K562 (cell line): ENCODE measurements around the gene GPR142. TPM values are rescaled to one million over a fixed set of nuclear protein-coding genes. Genes with fewer than 3 reads are reported as not detected.

Experiments used
- ATAC-seq: fragments of 200-7000 bp; cut with Tn5 transposase; 3 replicates; pipeline ENCODE4 v1.9.1; 2020; ENCODE audit warnings: moderate library complexity
- BruUV-seq: library from RNA; stranded (reverse); fragments of 400-500 nt; replicated peaks from 2 replicates; lab custom pipeline; 2021; lab: Mats Ljungman, UMichigan
- CTCF ChIA-PET: fragments of 300-600 bp; formaldehyde crosslinking; extraction: SDS; loops from one replicate; lab custom pipeline; 2021; ENCODE audit warnings: low intra/inter-chr PET ratio; lab: Yijun Ruan, JAX
- POLR2A ChIA-PET: fragments of 300-600, 350-650 bp; sonication (Branson Sonifier 250); formaldehyde crosslinking; extraction: SDS; loops from one replicate; lab custom pipeline; 2021; ENCODE audit warnings: antibody characterized with exemption, inconsistent platforms; lab: Yijun Ruan, JAX
- DNase-seq, 4 experiments: peaks; one replicate each; pipeline versions ENCODE4 v3.0.0 to v3.0.0-alpha.2; 2011 to 2018; ENCODE audit warnings: low spot score in 3 of 4, mixed read lengths in 3 of 4; ENCODE audit errors: extremely low read depth in 1 of 4
- FAIRE-seq: peaks from 2 replicates; lab custom pipeline; 2011; peaks lifted over from hg19 to GRCh38; lab: Jason Lieb, UNC
- H2AFZ ChIP-seq: 2 replicates; pipeline ENCODE4 v1.6.0; 2011; ENCODE audit warnings: low read depth, low read length, control low read depth, inconsistent platforms
- H3K27ac ChIP-seq: fragments of 200-600 bp; 3 replicates; pipeline ENCODE4 v1.8.0; 2011; ENCODE audit warnings: low read depth, mild to moderate bottlenecking, control low read depth, inconsistent platforms, low read length, moderate library complexity, mixed read lengths; ENCODE audit errors: extremely low read depth
- H3K27me3 ChIP-seq, 2 experiments: fragments of 300-600 bp in 1 of 2; 2 replicates in 1 of 2; 3 replicates in 1 of 2; pipeline versions ENCODE4 v1.6.0 to v1.8.0; 2011; ENCODE audit warnings: inconsistent platforms in 2 of 2, low read length in 2 of 2, mild to moderate bottlenecking in 1 of 2, mixed read lengths in 1 of 2, moderate library complexity in 1 of 2; ENCODE audit not compliant: control insufficient read depth in 2 of 2, insufficient read depth in 2 of 2
- H3K36me3 ChIP-seq: fragments of 300-600 bp; 3 replicates; pipeline ENCODE4 v1.8.0; 2011; ENCODE audit warnings: mild to moderate bottlenecking, low read length, inconsistent platforms; ENCODE audit not compliant: control insufficient read depth, insufficient read depth
- H3K4me1 ChIP-seq, 2 experiments: fragments of 200-600 bp in 1 of 2; replicated peaks in 1 of 2; 2 replicates in 1 of 2; 3 replicates in 1 of 2; pipeline versions ENCODE4 v1.5.1 to v1.8.0; 2011; ENCODE audit warnings: inconsistent platforms in 2 of 2, low read length in 2 of 2, mild to moderate bottlenecking in 1 of 2, mixed read lengths in 1 of 2, moderate library complexity in 1 of 2; ENCODE audit not compliant: control insufficient read depth in 2 of 2, insufficient read depth in 2 of 2
- H3K4me2 ChIP-seq: 2 replicates; pipeline ENCODE4 v1.6.1; 2011; ENCODE audit warnings: low read length, control low read depth, inconsistent platforms, mixed read lengths; ENCODE audit not compliant: insufficient read depth
- H3K4me3 ChIP-seq: fragments of 200-600 bp; sonication (generic), shearing (Covaris generic); 2 replicates; pipeline ENCODE4 v1.5.1; 2016; ENCODE audit warnings: control low read depth, inconsistent platforms
- H3K79me2 ChIP-seq: fragments of 200-600 bp; 3 replicates; pipeline ENCODE4 v1.8.0; 2011; ENCODE audit warnings: low read length, inconsistent platforms; ENCODE audit not compliant: control insufficient read depth, insufficient read depth
- H3K9ac ChIP-seq, 2 experiments: 2 replicates each; pipeline versions ENCODE4 v1.6.0 to v1.6.1; 2011; ENCODE audit warnings: low read depth in 2 of 2, low read length in 2 of 2, control low read depth in 1 of 2, inconsistent platforms in 1 of 2, mild to moderate bottlenecking in 1 of 2, mixed read lengths in 1 of 2; ENCODE audit not compliant: insufficient read depth in 1 of 2
- H3K9me1 ChIP-seq: one replicate; pipeline ENCODE4 v1.6.0; 2011; ENCODE audit warnings: inconsistent platforms, mild to moderate bottlenecking, low read length, moderate library complexity; ENCODE audit not compliant: control insufficient read depth, insufficient read depth
- H3K9me3 ChIP-seq: replicated peaks from 2 replicates; pipeline ENCODE4 v1.5.1; 2011; ENCODE audit warnings: low read depth, low read length, inconsistent platforms; ENCODE audit not compliant: control insufficient read depth, insufficient read depth
- H4K20me1 ChIP-seq: replicated peaks from 2 replicates; pipeline ENCODE4 v1.6.1; 2011; ENCODE audit warnings: low read length, inconsistent platforms, mixed read lengths; ENCODE audit not compliant: control insufficient read depth, insufficient read depth
- ASH1L ChIP-seq: fragments of 450-650 bp; IDR thresholded peaks from 2 replicates; pipeline ENCODE4 v1.6.1; 2018; ENCODE audit warnings: borderline replicate concordance, mild to moderate bottlenecking, low read depth; ENCODE audit not compliant: partially characterized antibody
- RBM17 ChIP-seq: fragments of 200-400 bp; formaldehyde crosslinking; IDR thresholded peaks from 2 replicates; pipeline ENCODE4 v1.6.1; 2017; ENCODE audit warnings: low read depth, mild to moderate bottlenecking, low read length, borderline replicate concordance
- SMC3 ChIP-seq: conservative IDR thresholded peaks from 2 replicates; pipeline ENCODE4 v1.6.1; 2011; ENCODE audit warnings: low read depth, low read length, improper control_type of control experiment; ENCODE audit not compliant: insufficient read depth
- ZBTB33 ChIP-seq: sonication (generic); formaldehyde crosslinking; IDR thresholded peaks from 2 replicates; pipeline ENCODE4 v1.8.1; 2023; ENCODE audit warnings: mild to moderate bottlenecking, missing genetic modification reagents
- ZNF143 ChIP-seq: sonication (generic); formaldehyde crosslinking; IDR thresholded peaks from 2 replicates; pipeline ENCODE4 v1.9.0; 2022; ENCODE audit warnings: mild to moderate bottlenecking, missing genetic modification reagents
- WGBS: fragments of 100-300 bp; shearing (Covaris generic); methylation state at CpG from one replicate; pipeline ENCODE4 v1.1.6; 2016; ENCODE audit warnings: low coverage, mixed read lengths; ENCODE audit not compliant: insufficient coverage; ENCODE audit errors: missing lambda C conversion rate; 5-methylcytosine and 5-hydroxymethylcytosine counted together
- in situ Hi-C: fragments of 300-500 bp; cut with MboI; formaldehyde crosslinking; loops from 4 replicates; pipeline ENCODE4 v1.15.0; 2018; ENCODE audit warnings: inconsistent platforms, mixed read lengths
- intact Hi-C: fragments of 100-400 bp; cut with micrococcal nuclease; formaldehyde crosslinking; loops from 2 replicates; pipeline ENCODE4 v1.14.2; 2022
- polyA plus RNA-seq, 8 experiments: library from polyadenylated mRNA; depleted of rRNA in 4 of 8; stranded (reverse) in 5 of 8; unstranded in 3 of 8; fragments of >200 nt; fragmentation: Nextera tagmentation in 2 of 8; fragmentation: Illumina TruSeq in 1 of 8; extraction: Ambion mirVana in 2 of 8; extraction: Trizol in 1 of 8; gene quantifications; 2 replicates each; pipeline versions ENCODE4 v1.2.1 to v1.2.3, GENCODE V29; 2011 to 2014; ENCODE audit warnings: inconsistent platforms in 1 of 8, missing spikeins in 1 of 8
- total RNA-seq, 7 experiments: library from RNA; depleted of rRNA in 6 of 7; stranded (reverse); fragments of >200 nt in 6 of 7; fragmentation: Illumina TruSeq in 2 of 7; extraction: Trizol in 2 of 7; gene quantifications; 2 replicates each; pipeline versions ENCODE4 v1.2.1 to v1.2.3, GENCODE V29; 2011 to 2021; ENCODE audit warnings: low replicate concordance in 1 of 7

Gene GPR142
- total and polyA plus RNA-seq, 9 of the 15 experiments (the other 6 are each of a cell fraction or from before 2014, with no cell fraction given): not detected

GRCh38 chr17:74368341-74369081 lies 1.2 kb downstream of the GPR142 start (continued):
- TF ChIP-seq ZBTB33 (no peak), ASH1L (no peak), ZNF143 (CRISPR knock-in tag) (no peak)

- Histone ChIP-seq H3K27me3 (peaks cover 24 to 53% of the 10 kb centered on the region in 2 experiments), H3K4me2 (no peak overlapping the region)
- CTCF ChIA-PET: interaction anchor here (1.7 to 2.0 kb wide), 3 partner anchors 88 to 164 kb away, joined by 4 to 18 read pairs (median 14); no protein-coding TSS in a partner anchor
Observed at GRCh38 chr17:74369221-74369620, 1.9 kb downstream of the GPR142 start.

More at GRCh38 chr17:74369221-74369620, 1.9 kb downstream of the GPR142 start:
- Histone ChIP-seq H2AFZ (no peak overlapping the region), H3K36me3 (no peaks in the 10 kb centered on the region), H3K9me1 (no peaks in the 10 kb centered on the region), H3K79me2 (no peaks in the 10 kb centered on the region), H3K4me3 (no peak overlapping the region), H3K4me1 (peaks cover 0 to 22% of the 10 kb centered on the region in 2 experiments; a peak in 1 of 5 replicates), H4K20me1 (peaks cover 9% of the 10 kb centered on the region), H3K9me3 (no peaks in the 10 kb centered on the region), H3K9ac (no peak overlapping the region), H3K27ac (no peak overlapping the region)
- intact Hi-C loops (loop anchor here (2.0 to 5.0 kb wide), 3 partner anchors 88 to 163 kb away; partner anchors contain the start of gene CD300LB), in situ Hi-C loops (no loop called here)
- WGBS: 0% methylated on average over 2 of the region's 10 CpGs
- TF ChIP-seq RBM17 (no peak), SMC3 (no peak)
- peak in 1 of 4 experiments; percentile 26 for DNase-seq
- ATAC-seq: peak; percentile 69
- POLR2A ChIA-PET: interaction anchor here (0.6 kb wide), 1 partner anchor 667 kb away, joined by 3 read pairs; no protein-coding TSS in a partner anchor
- FAIRE-seq: no peak
- no TSS peak for BruUV-seq
